ENCODE data around the gene IL19.

The IL19 gene

GRCh38 chr1:206770531-206771337, at the start of gene IL19:
Gene IL19, plus strand, starts transcription at chr1:206770773. Its CDS starts 65,890 bp downstream, at chr1:206836663.
- DNase-seq: no peak

GRCh38 chr1:206721454-206721853, 49.1 kb upstream of the IL19 start:
- no peak for DNase-seq

GRCh38 chr1:206722751-206723461, 47.7 kb upstream of the IL19 start:
- DNase-seq: no peak

GRCh38 chr1:206723462-206723804, 47.1 kb upstream of the IL19 start:
- DNase-seq: no peak

GRCh38 chr1:206723805-206724472, 46.6 kb upstream of the IL19 start:
- DNase-seq: peak; percentile 29

GRCh38 chr1:206725109-206725963, 45.2 kb upstream of the IL19 start:
- DNase-seq: peak; percentile 67

- DNase-seq: no peak
Observed at GRCh38 chr1:206727981-206728696, 42.4 kb upstream of the IL19 start.

- DNase-seq: no peak
Observed at GRCh38 chr1:206728697-206728987, 41.9 kb upstream of the IL19 start.

GRCh38 chr1:206729050-206729449, 41.5 kb upstream of the IL19 start:
- DNase-seq: no peak

- no peak for DNase-seq
Observed at GRCh38 chr1:206729507-206729906, 41.1 kb upstream of the IL19 start.

- DNase-seq: no peak
Observed at GRCh38 chr1:206732508-206732907, 38.1 kb upstream of the IL19 start.

- DNase-seq: no peak
Observed at GRCh38 chr1:206732992-206733391, 37.6 kb upstream of the IL19 start.

- DNase-seq: peak; percentile 15
Observed at GRCh38 chr1:206734499-206735142, 36.0 kb upstream of the IL19 start.

- DNase-seq: no peak
Observed at GRCh38 chr1:206735553-206736031, 35.0 kb upstream of the IL19 start.

- DNase-seq: no peak
Observed at GRCh38 chr1:206736878-206737728, 33.5 kb upstream of the IL19 start.

GRCh38 chr1:206737729-206738201, 32.8 kb upstream of the IL19 start:
- DNase-seq: no peak

- peak; percentile 86 for DNase-seq
Observed at GRCh38 chr1:206738370-206739366, 31.9 kb upstream of the IL19 start.

GRCh38 chr1:206739411-206740076, 31.0 kb upstream of the IL19 start:
- DNase-seq: peak; percentile 13
